ENCODE data around the gene NTSR1. TPM values are rescaled to one million over a fixed set of nuclear protein-coding genes. Genes with fewer than 3 reads are reported as not detected.
A peak's percentile ranks its signal among the peaks of the same experiment; 100 is the strongest.

NTSR1 gene
- total and polyA plus RNA-seq, 2 of the 13 experiments (the other 11 are each of a cell fraction or from before 2014, with no cell fraction given) = 0.09 to 0.12 TPM

DNA sequence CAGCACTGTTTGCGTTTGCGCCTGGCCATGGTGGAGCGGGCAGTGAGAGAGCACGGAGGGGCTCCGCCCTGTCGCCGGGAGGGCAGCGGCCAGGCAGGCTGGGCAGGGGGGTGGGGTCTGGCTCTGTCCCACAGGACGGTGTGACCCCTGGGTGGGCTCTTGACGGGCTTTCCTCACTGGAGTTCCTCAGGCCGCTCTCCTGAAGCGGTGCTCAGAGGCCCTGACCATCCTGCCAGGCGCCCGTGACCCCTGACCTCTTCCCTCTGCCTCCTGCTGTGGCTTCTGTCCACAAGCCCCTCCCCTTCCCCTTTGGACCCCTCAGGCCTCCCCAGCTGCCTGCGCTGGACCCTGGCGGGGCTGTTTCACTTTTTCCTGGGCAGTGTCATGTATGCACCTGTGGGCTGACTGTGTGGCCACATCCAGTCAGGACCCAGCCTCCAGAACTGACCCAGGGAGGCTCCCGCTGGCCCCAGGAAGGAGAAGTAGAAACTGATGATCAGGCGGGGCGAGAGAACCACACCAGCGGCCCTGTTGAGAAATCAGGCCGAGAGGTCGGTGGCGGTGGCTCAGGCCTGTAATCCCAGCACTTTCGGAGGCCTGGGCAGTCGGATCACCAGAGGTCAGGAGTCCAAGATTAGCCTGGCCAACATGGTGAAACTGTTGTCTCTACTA, 97.2 kb downstream of the NTSR1 start (continued):
- TF ChIP-seq ZBTB7A (CRISPR knock-in tag; IDR thresholded peaks at IDR 0.05) (peak; percentile 99), ELF3 (CRISPR knock-in tag; IDR thresholded peaks at IDR 0.05) (peak; percentile 76; the same call in 1 of the 2 replicates), ZFP36 (IDR thresholded peaks at IDR 0.05; ENCODE audit: borderline replicate concordance, low read depth, low read length, partially characterized antibody) (no peak), ZNF770 (CRISPR knock-in tag; IDR thresholded peaks at IDR 0.05) (peak; percentile 91), ZNF431 (CRISPR knock-in tag; IDR thresholded peaks at IDR 0.05; ENCODE audit: borderline replicate concordance, low read depth) (peak; percentile 93; the same call in 1 of the 2 replicates), ISX (CRISPR knock-in tag; conservative IDR thresholded peaks at IDR 0.05) (peak; percentile 89; the same call in 1 of the 2 replicates), EED (CRISPR knock-in tag; IDR thresholded peaks at IDR 0.05) (no peak), ZNF362 (CRISPR knock-in tag; IDR thresholded peaks at IDR 0.05; ENCODE audit: borderline replicate concordance) (peak; percentile 45; the same call in 1 of the 2 replicates), PHF5A (CRISPR knock-in tag; IDR thresholded peaks at IDR 0.05; ENCODE audit: low read depth, unreplicated experiment) (no peak), GATA4 (IDR thresholded peaks at IDR 0.05; ENCODE audit: borderline replicate concordance, low read depth) (peak; percentile 81; the same call in 1 of the 2 replicates), KLF12 (CRISPR knock-in tag; IDR thresholded peaks at IDR 0.05; ENCODE audit: borderline replicate concordance) (peak; percentile 96; the same call in 1 of the 2 replicates), ZNF670 (CRISPR knock-in tag; IDR thresholded peaks at IDR 0.05; ENCODE audit: borderline replicate concordance) (peak; percentile 90), ETV6 (CRISPR knock-in tag; conservative IDR thresholded peaks at IDR 0.05) (0 out of 2 replicates have a peak, but pooled peaks have one; percentile 51), RBM39 (IDR thresholded peaks at IDR 0.05; ENCODE audit: low read depth, low read length, poor library complexity, severe bottlenecking) (peak; percentile 89), ZNF24 (IDR thresholded peaks at IDR 0.05) (no peak; the same call in 1 of the 2 replicates), HNF4A (CRISPR knock-in tag; IDR thresholded peaks at IDR 0.05) (peak; percentile 93), ZC3H13 (CRISPR knock-in tag; IDR thresholded peaks at IDR 0.05) (peak; percentile 86), DPF2 (CRISPR knock-in tag; IDR thresholded peaks at IDR 0.05; ENCODE audit: borderline replicate concordance, low read depth) (peak; percentile 71), HOXA3 (CRISPR knock-in tag; IDR thresholded peaks at IDR 0.05) (peak; percentile 74; the same call in 1 of the 2 replicates), ZNF414 (CRISPR knock-in tag; IDR thresholded peaks at IDR 0.05) (peak; percentile 90), HDAC2 (CRISPR knock-in tag; IDR thresholded peaks at IDR 0.05) (peak; percentile 82), LBX2 (CRISPR knock-in tag; IDR thresholded peaks at IDR 0.05; ENCODE audit: borderline replicate concordance) (peak; percentile 76; the same call in 1 of the 2 replicates), SRY (CRISPR knock-in tag; IDR thresholded peaks at IDR 0.05) (no peak; the same call in none of the 2 replicates)
- TF ChIP-seq, protein P1, sequence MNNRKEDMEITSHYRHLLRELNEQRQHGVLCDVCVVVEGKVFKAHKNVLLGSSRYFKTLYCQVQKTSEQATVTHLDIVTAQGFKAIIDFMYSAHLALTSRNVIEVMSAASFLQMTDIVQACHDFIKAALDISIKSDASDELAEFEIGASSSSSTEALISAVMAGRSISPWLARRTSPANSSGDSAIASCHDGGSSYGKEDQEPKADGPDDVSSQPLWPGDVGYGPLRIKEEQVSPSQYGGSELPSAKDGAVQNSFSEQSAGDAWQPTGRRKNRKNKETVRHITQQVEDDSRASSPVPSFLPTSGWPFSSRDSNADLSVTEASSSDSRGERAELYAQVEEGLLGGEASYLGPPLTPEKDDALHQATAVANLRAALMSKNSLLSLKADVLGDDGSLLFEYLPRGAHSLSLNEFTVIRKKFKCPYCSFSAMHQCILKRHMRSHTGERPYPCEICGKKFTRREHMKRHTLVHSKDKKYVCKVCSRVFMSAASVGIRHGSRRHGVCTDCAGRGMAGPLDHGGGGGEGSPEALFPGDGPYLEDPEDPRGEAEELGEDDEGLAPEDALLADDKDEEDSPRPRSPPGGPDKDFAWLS (CRISPR knock-in tag; IDR thresholded peaks at IDR 0.05; ENCODE audit: borderline replicate concordance) = no peak; the same call in 1 of the 2 replicates
